Gastrocnemius medialis (tissue), 4 donors: ENCODE results near the gene MAP2K7. TPM values are rescaled to one million over a fixed set of nuclear protein-coding genes. Genes with fewer than 3 reads are reported as not detected.

ENCODE experiments used
- ATAC-seq, 2 donors: fragments of 150-250 bp; one replicate each; pipeline ENCODE4 v1.9.1; 2016
- DNase-seq, 2 donors: peaks; one replicate each; pipeline ENCODE4 v3.0.0-alpha.2; 2019
- H3K27ac ChIP-seq, 4 donors: fragments of 200-600 bp; sonication (generic); 1 replicate in 1 of 4; 2 replicates in 3 of 4; pipeline ENCODE4 v1.5.1; 2016 to 2018; ENCODE audit warnings: mild to moderate bottlenecking in 2 of 4, moderate library complexity in 1 of 4
- H3K27me3 ChIP-seq, 3 donors: fragments of 200-600 bp; sonication (generic) in 2 of 3; 1 replicate in 1 of 3; 2 replicates in 2 of 3; pipeline versions ENCODE4 v1.5.1 to v1.6.0; 2016 to 2019; ENCODE audit warnings: mild to moderate bottlenecking in 1 of 3, moderate library complexity in 1 of 3
- H3K36me3 ChIP-seq, 2 donors: fragments of 200-600 bp; sonication (generic) in 1 of 2; one replicate each; pipeline ENCODE4 v1.5.1; 2017 to 2018
- H3K4me1 ChIP-seq, 2 donors: fragments of 200-600 bp; sonication (generic) in 1 of 2; one replicate each; pipeline ENCODE4 v1.5.1; 2016 to 2017; ENCODE audit warnings: mild to moderate bottlenecking in 2 of 2
- H3K4me3 ChIP-seq, 4 donors: fragments of 200-600 bp; sonication (generic) in 3 of 4; 1 replicate in 1 of 4; 2 replicates in 3 of 4; pipeline ENCODE4 v1.5.1; 2016 to 2019; ENCODE audit warnings: mild to moderate bottlenecking in 2 of 4
- H3K9me3 ChIP-seq, 3 donors: fragments of 200-600 bp; sonication (generic) in 2 of 3; 1 replicate in 1 of 3; 2 replicates in 2 of 3; pipeline ENCODE4 v1.5.1; 2016 to 2019
- CTCF ChIP-seq, 5 experiments: fragments of 450-650 bp in 3 of 5; fragments of 200-600 bp in 2 of 5; sonication (generic) in 2 of 5; IDR thresholded peaks in 4 of 5; conservative IDR thresholded peaks in 1 of 5; 1 replicate in 4 of 5; 2 replicates in 1 of 5; pipeline ENCODE4 v1.5.1; 2016 to 2019; ENCODE audit warnings: antibody characterized with exemption in 5 of 5, mild to moderate bottlenecking in 3 of 5, moderate library complexity in 3 of 5
- POLR2A ChIP-seq, 2 donors: fragments of 450-650 bp; IDR thresholded peaks; one replicate each; pipeline ENCODE4 v1.6.1; 2017; ENCODE audit warnings: antibody characterized with exemption in 2 of 2, mild to moderate bottlenecking in 2 of 2, moderate library complexity in 2 of 2
- in situ Hi-C, 4 donors: fragments of 200-750 bp; cut with MboI; loops; one replicate each; pipeline versions ENCODE4 v1.15.0 to v1.8.0; 2017; ENCODE audit warnings: low sequenced_read_pairs in 4 of 4
- intact Hi-C: fragments of 100-400 bp; cut with DNase I; formaldehyde crosslinking; loops from one replicate; pipeline ENCODE4 v1.15.1; 2023; ENCODE audit warnings: low total_unique reads
- total RNA-seq, 4 donors: library from RNA; depleted of rRNA; stranded (reverse); fragments of >200 nt; gene quantifications; one replicate each; pipeline versions ENCODE4 v1.1.0 to v1.2.3, GENCODE V29; 2016

The MAP2K7 gene
- total RNA-seq, 4 donors from 2014 or later: 17.7 to 41.7 (median 32.9) TPM

DNA sequence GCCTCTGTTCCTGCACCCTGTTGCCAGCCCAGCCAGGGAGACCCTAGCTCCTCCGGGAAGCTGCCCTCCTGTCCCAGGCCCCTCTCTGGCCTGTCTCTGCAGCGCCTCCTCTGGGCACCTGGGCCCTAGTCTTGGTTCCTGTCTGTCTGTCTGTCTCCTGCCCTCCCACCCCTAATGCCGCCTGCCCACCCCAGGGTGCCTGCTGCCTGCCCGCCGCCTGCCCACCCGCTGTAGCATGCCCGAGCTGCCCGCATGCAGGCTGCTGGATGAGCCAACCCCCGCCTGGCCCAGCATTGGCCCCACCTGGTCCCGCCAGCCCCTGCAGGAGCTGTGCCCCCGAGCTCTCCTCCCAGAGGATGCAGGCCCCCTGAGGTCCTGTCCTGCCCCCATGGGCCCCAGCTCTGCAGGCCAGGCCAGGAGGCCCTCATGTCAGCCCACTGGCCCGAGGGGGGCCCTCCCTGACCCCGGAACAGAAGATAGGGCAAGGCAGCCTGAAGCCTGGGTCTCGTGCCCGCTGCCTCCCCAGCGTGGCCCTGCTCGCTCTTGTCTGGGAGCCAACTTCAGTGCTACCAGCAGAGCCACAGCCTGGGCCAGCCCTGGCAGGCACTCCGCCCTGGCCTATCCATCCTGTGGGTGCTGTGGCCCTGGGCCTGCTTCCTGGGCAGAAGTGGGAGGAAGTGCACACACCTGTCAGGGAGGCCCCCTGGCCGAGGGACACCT, 5.2 kb downstream of the MAP2K7 start:
- peaks cover 0 to 51% of the 10 kb centered on the region in 2 donors for H3K36me3 ChIP-seq
- intact Hi-C loops: loop anchor here (10.0 kb wide), 1 partner anchor 606 kb away; the partner anchor contains the start of gene ZNF414
- peaks cover 13 to 23% of the 10 kb centered on the region in 2 donors for H3K4me1 ChIP-seq
- no peaks in the 10 kb centered on the region for H3K27me3 ChIP-seq
- no peak overlapping the region for H3K27ac ChIP-seq
- ATAC-seq (no peak), DNase-seq (no peak)
- TF ChIP-seq POLR2A (IDR thresholded peaks at IDR 0.05) (no peak), CTCF (IDR thresholded peaks at IDR 0.05 in 4 of 5, conservative IDR thresholded peaks at IDR 0.05 in 1 of 5) (no peak)
- no peak overlapping the region for H3K4me3 ChIP-seq
- no peaks in the 10 kb centered on the region for H3K9me3 ChIP-seq
- in situ Hi-C loops: no loop called here

DNA sequence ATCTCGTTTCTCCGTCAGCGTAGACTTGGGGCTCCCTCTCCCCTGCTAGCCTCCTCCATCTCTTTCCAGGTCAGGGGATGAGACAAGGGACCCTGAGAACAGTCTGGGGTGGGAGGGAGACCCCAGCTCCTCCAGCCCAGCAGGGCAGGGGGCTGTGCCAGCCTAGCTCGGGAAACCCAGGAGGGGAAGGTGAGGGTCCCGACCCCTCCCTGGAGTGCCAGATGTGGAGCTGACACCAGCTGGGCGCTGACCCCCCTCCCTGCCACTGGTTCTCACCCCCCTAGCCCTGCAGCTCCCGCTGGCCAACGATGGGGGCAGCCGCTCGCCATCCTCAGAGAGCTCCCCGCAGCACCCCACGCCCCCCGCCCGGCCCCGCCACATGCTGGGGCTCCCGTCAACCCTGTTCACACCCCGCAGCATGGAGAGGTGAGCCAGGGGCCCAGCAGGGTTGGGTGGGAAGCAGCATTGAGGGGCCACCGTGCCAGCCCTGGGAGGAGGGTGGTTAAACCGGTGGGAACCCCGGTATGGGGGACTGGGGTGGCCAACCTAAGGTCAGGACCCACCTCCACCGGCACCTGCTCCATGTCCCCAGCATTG, 5.9 kb downstream of the MAP2K7 start:
- no peaks in the 10 kb centered on the region for H3K9me3 ChIP-seq
- in situ Hi-C loops (no loop called here), intact Hi-C loops (loop anchor here (10.0 kb wide), 1 partner anchor 605 kb away; the partner anchor contains the start of gene ZNF414)
- no peak overlapping the region for H3K4me3 ChIP-seq
- no peak overlapping the region for H3K27ac ChIP-seq
- ATAC-seq (no peak), DNase-seq (no peak)
- TF ChIP-seq POLR2A (IDR thresholded peaks at IDR 0.05): no peak
- TF ChIP-seq CTCF (IDR thresholded peaks at IDR 0.05 in 4 of 5, conservative IDR thresholded peaks at IDR 0.05 in 1 of 5): no peak
- peaks cover 0 to 51% of the 10 kb centered on the region in 2 donors for H3K36me3 ChIP-seq
- peaks cover 10 to 22% of the 10 kb centered on the region in 2 donors for H3K4me1 ChIP-seq
- H3K27me3 ChIP-seq: peaks cover 0 to 2% (median 2%) of the 10 kb centered on the region in 3 donors

GRCh38 chr19:7910321-7911161, 6.9 kb downstream of the MAP2K7 start:
- in situ Hi-C loops (no loop called here), intact Hi-C loops (no loop called here)
- H3K9me3 ChIP-seq: no peaks in the 10 kb centered on the region
- ATAC-seq (no peak), DNase-seq (no peak)
- no peak overlapping the region for H3K4me3 ChIP-seq
- TF ChIP-seq CTCF (IDR thresholded peaks at IDR 0.05 in 4 of 5, conservative IDR thresholded peaks at IDR 0.05 in 1 of 5): no peak
- TF ChIP-seq POLR2A (IDR thresholded peaks at IDR 0.05): no peak
- H3K27me3 ChIP-seq: peaks cover 9 to 12% (median 11%) of the 10 kb centered on the region in 3 donors
- peaks cover under 1 to 15% of the 10 kb centered on the region in 2 donors for H3K4me1 ChIP-seq
- H3K27ac ChIP-seq: no peak overlapping the region
- H3K36me3 ChIP-seq: peaks cover 0 to 48% of the 10 kb centered on the region in 2 donors

- TF ChIP-seq CTCF (IDR thresholded peaks at IDR 0.05 in 4 of 5, conservative IDR thresholded peaks at IDR 0.05 in 1 of 5): no peak
- TF ChIP-seq POLR2A (IDR thresholded peaks at IDR 0.05): no peak
- Histone ChIP-seq H3K9me3 (no peaks in the 10 kb centered on the region), H3K4me3 (no peak overlapping the region), H3K27ac (no peak overlapping the region), H3K4me1 (peaks cover 4 to 22% of the 10 kb centered on the region in 2 donors), H3K27me3 (peaks cover 20 to 22% (median 20%) of the 10 kb centered on the region in 3 donors), H3K36me3 (peaks cover 0 to 38% of the 10 kb centered on the region in 2 donors)
- no peak for DNase-seq
- in situ Hi-C loops: no loop called here
- ATAC-seq: no peak
- intact Hi-C loops: no loop called here
These were observed 7.9 kb downstream of the MAP2K7 start for GRCh38 chr19:7911508-7912143.
